ENCODE data around the gene PDE2A.

PDE2A gene

GRCh38 chr11:72643547-72643946 lies 30.7 kb downstream of the PDE2A start:
- no peaks in the 10 kb centered on the region for H3K4me1 ChIP-seq (ENCODE audit: control insufficient read depth, insufficient read depth, low read length)
- no peak overlapping the region for H3K9ac ChIP-seq (ENCODE audit: low read depth, low read length)
- H3K27me3 ChIP-seq (ENCODE audit: control insufficient read depth, insufficient read depth, low read length): peaks cover 57% of the 10 kb centered on the region
- no peak overlapping the region for H3K27ac ChIP-seq (ENCODE audit: low read depth, low read length)
- no peaks in the 10 kb centered on the region for H3K9me3 ChIP-seq (ENCODE audit: control insufficient read depth, insufficient read depth, low read length)
- no peaks in the 10 kb centered on the region for H3K36me3 ChIP-seq (ENCODE audit: control insufficient read depth, insufficient read depth, low read length)
- no peak overlapping the region for H3K4me3 ChIP-seq (ENCODE audit: low read depth, low read length)

- Histone ChIP-seq H3K4me3 (ENCODE audit: low read depth, low read length) (peak overlapping the region; percentile 59), H3K27ac (ENCODE audit: low read depth, low read length) (no peak overlapping the region), H3K36me3 (ENCODE audit: control insufficient read depth, insufficient read depth, low read length) (no peaks in the 10 kb centered on the region), H3K27me3 (ENCODE audit: control insufficient read depth, insufficient read depth, low read length) (peaks cover 61% of the 10 kb centered on the region), H3K9ac (ENCODE audit: low read depth, low read length) (no peak overlapping the region; the same call in 1 of the 2 replicates), H3K4me1 (ENCODE audit: control insufficient read depth, insufficient read depth, low read length) (no peaks in the 10 kb centered on the region), H3K9me3 (ENCODE audit: control insufficient read depth, insufficient read depth, low read length) (no peaks in the 10 kb centered on the region)
Observed at GRCh38 chr11:72642884-72643522, 31.2 kb downstream of the PDE2A start.

- H3K27me3 ChIP-seq (ENCODE audit: control insufficient read depth, insufficient read depth, low read length): peaks cover 63% of the 10 kb centered on the region
- H3K4me1 ChIP-seq (ENCODE audit: control insufficient read depth, insufficient read depth, low read length): 0 out of 2 replicates have a peak, but pooled peaks cover 2% of the 10 kb centered on the region
- no peaks in the 10 kb centered on the region for H3K36me3 ChIP-seq (ENCODE audit: control insufficient read depth, insufficient read depth, low read length)
- no peak overlapping the region for H3K9ac ChIP-seq (ENCODE audit: low read depth, low read length)
- no peaks in the 10 kb centered on the region for H3K9me3 ChIP-seq (ENCODE audit: control insufficient read depth, insufficient read depth, low read length)
- H3K4me3 ChIP-seq (ENCODE audit: low read depth, low read length): peak overlapping the region; percentile 59
- H3K27ac ChIP-seq (ENCODE audit: low read depth, low read length): no peak overlapping the region
Observed at GRCh38 chr11:72642043-72642883, 32.0 kb downstream of the PDE2A start.

GRCh38 chr11:72641522-72642042 lies 32.6 kb downstream of the PDE2A start:
- peak overlapping the region; percentile 45; the same call in 1 of the 2 replicates for H3K4me3 ChIP-seq (ENCODE audit: low read depth, low read length)
- H3K27ac ChIP-seq (ENCODE audit: low read depth, low read length): no peak overlapping the region
- H3K4me1 ChIP-seq (ENCODE audit: control insufficient read depth, insufficient read depth, low read length): peaks cover 5% of the 10 kb centered on the region; the same call in 1 of the 2 replicates
- no peaks in the 10 kb centered on the region for H3K9me3 ChIP-seq (ENCODE audit: control insufficient read depth, insufficient read depth, low read length)
- peaks cover 63% of the 10 kb centered on the region for H3K27me3 ChIP-seq (ENCODE audit: control insufficient read depth, insufficient read depth, low read length)
- H3K36me3 ChIP-seq (ENCODE audit: control insufficient read depth, insufficient read depth, low read length): no peaks in the 10 kb centered on the region
- no peak overlapping the region for H3K9ac ChIP-seq (ENCODE audit: low read depth, low read length)

- Histone ChIP-seq H3K4me3 (ENCODE audit: low read depth, low read length) (no peak overlapping the region), H3K27me3 (ENCODE audit: control insufficient read depth, insufficient read depth, low read length) (peaks cover 68% of the 10 kb centered on the region), H3K4me1 (ENCODE audit: control insufficient read depth, insufficient read depth, low read length) (peaks cover 17% of the 10 kb centered on the region; the same call in 1 of the 2 replicates), H3K27ac (ENCODE audit: low read depth, low read length) (no peak overlapping the region), H3K9ac (ENCODE audit: low read depth, low read length) (no peak overlapping the region), H3K9me3 (ENCODE audit: control insufficient read depth, insufficient read depth, low read length) (no peaks in the 10 kb centered on the region), H3K36me3 (ENCODE audit: control insufficient read depth, insufficient read depth, low read length) (no peaks in the 10 kb centered on the region)
Observed at GRCh38 chr11:72639502-72640375, 34.5 kb downstream of the PDE2A start.

- Histone ChIP-seq H3K36me3 (ENCODE audit: control insufficient read depth, insufficient read depth, low read length) (no peaks in the 10 kb centered on the region), H3K27ac (ENCODE audit: low read depth, low read length) (no peak overlapping the region), H3K27me3 (ENCODE audit: control insufficient read depth, insufficient read depth, low read length) (peaks cover 54% of the 10 kb centered on the region), H3K9ac (ENCODE audit: low read depth, low read length) (no peak overlapping the region), H3K4me3 (ENCODE audit: low read depth, low read length) (no peak overlapping the region), H3K4me1 (ENCODE audit: control insufficient read depth, insufficient read depth, low read length) (peaks cover 17% of the 10 kb centered on the region; the same call in 1 of the 2 replicates), H3K9me3 (ENCODE audit: control insufficient read depth, insufficient read depth, low read length) (no peaks in the 10 kb centered on the region)
Observed at GRCh38 chr11:72637926-72638325, 36.3 kb downstream of the PDE2A start.

GRCh38 chr11:72637198-72637597 lies 37.0 kb downstream of the PDE2A start:
- Histone ChIP-seq H3K9ac (ENCODE audit: low read depth, low read length) (no peak overlapping the region), H3K4me1 (ENCODE audit: control insufficient read depth, insufficient read depth, low read length) (peaks cover 20% of the 10 kb centered on the region; the same call in 1 of the 2 replicates), H3K36me3 (ENCODE audit: control insufficient read depth, insufficient read depth, low read length) (no peaks in the 10 kb centered on the region), H3K9me3 (ENCODE audit: control insufficient read depth, insufficient read depth, low read length) (no peaks in the 10 kb centered on the region), H3K27ac (ENCODE audit: low read depth, low read length) (no peak overlapping the region), H3K27me3 (ENCODE audit: control insufficient read depth, insufficient read depth, low read length) (peaks cover 48% of the 10 kb centered on the region), H3K4me3 (ENCODE audit: low read depth, low read length) (no peak overlapping the region)

- Histone ChIP-seq H3K36me3 (ENCODE audit: control insufficient read depth, insufficient read depth, low read length) (no peaks in the 10 kb centered on the region), H3K27ac (ENCODE audit: low read depth, low read length) (no peak overlapping the region), H3K4me3 (ENCODE audit: low read depth, low read length) (no peak overlapping the region), H3K27me3 (ENCODE audit: control insufficient read depth, insufficient read depth, low read length) (peaks cover 40% of the 10 kb centered on the region), H3K4me1 (ENCODE audit: control insufficient read depth, insufficient read depth, low read length) (peaks cover 23% of the 10 kb centered on the region; the same call in 1 of the 2 replicates), H3K9ac (ENCODE audit: low read depth, low read length) (no peak overlapping the region), H3K9me3 (ENCODE audit: control insufficient read depth, insufficient read depth, low read length) (no peaks in the 10 kb centered on the region)
Observed at GRCh38 chr11:72636376-72636775, 37.8 kb downstream of the PDE2A start.

GRCh38 chr11:72635933-72636332 lies 38.3 kb downstream of the PDE2A start:
- Histone ChIP-seq H3K9ac (ENCODE audit: low read depth, low read length) (no peak overlapping the region), H3K27ac (ENCODE audit: low read depth, low read length) (no peak overlapping the region), H3K36me3 (ENCODE audit: control insufficient read depth, insufficient read depth, low read length) (no peaks in the 10 kb centered on the region), H3K9me3 (ENCODE audit: control insufficient read depth, insufficient read depth, low read length) (no peaks in the 10 kb centered on the region), H3K4me1 (ENCODE audit: control insufficient read depth, insufficient read depth, low read length) (peaks cover 23% of the 10 kb centered on the region; the same call in 1 of the 2 replicates), H3K4me3 (ENCODE audit: low read depth, low read length) (no peak overlapping the region), H3K27me3 (ENCODE audit: control insufficient read depth, insufficient read depth, low read length) (peaks cover 35% of the 10 kb centered on the region)

GRCh38 chr11:72635309-72635915 lies 38.8 kb downstream of the PDE2A start:
- H3K27me3 ChIP-seq (ENCODE audit: control insufficient read depth, insufficient read depth, low read length): peaks cover 30% of the 10 kb centered on the region
- H3K36me3 ChIP-seq (ENCODE audit: control insufficient read depth, insufficient read depth, low read length): no peaks in the 10 kb centered on the region
- no peak overlapping the region for H3K4me3 ChIP-seq (ENCODE audit: low read depth, low read length)
- H3K27ac ChIP-seq (ENCODE audit: low read depth, low read length): no peak overlapping the region
- H3K4me1 ChIP-seq (ENCODE audit: control insufficient read depth, insufficient read depth, low read length): peaks cover 23% of the 10 kb centered on the region; the same call in 1 of the 2 replicates
- no peak overlapping the region for H3K9ac ChIP-seq (ENCODE audit: low read depth, low read length)
- no peaks in the 10 kb centered on the region for H3K9me3 ChIP-seq (ENCODE audit: control insufficient read depth, insufficient read depth, low read length)

All from HUES48 (cell line).